Hematopoietic multipotent progenitor cell treated with erythropoietin and hydrocortisone succinate and interleukin-3 and kit ligand, for 17 days (in vitro differentiated cells): ENCODE measurements around the gene VCX.
"Not testable (repeated sequence)": the region's sequence is repeated elsewhere in the genome, so short reads cannot be mapped to it uniquely, and the experiment has no call there.

Experiments used
- DNase-seq: peaks from one replicate; pipeline ENCODE4 v3.0.0-alpha.2; 2015; ENCODE audit warnings: low spot score

Gene VCX

DNA sequence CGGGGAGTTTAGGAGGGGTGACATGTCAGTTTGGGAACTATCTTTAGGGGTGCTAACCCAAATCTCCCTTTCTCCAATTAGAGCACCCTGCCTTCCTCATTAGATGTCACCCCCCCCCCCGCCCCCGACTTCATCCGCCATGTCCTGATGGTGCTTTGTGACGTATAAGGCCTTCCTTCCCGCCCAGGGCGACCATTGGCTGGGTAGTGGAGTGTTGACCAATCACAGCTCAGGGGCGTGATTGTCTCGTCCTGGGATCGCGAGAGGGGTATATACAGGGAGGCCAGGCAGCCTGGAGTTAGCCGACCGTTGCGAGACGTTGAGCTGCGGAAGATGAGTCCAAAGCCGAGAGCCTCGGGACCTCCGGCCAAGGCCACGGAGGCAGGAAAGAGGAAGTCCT lies at the start of gene VCX:
TSS of gene VCX (plus strand) at position 301 of the 400 bp plus-strand sequence. CDS start at position 334, 33 bp downstream.
- not testable (repeated sequence) for DNase-seq

DNA sequence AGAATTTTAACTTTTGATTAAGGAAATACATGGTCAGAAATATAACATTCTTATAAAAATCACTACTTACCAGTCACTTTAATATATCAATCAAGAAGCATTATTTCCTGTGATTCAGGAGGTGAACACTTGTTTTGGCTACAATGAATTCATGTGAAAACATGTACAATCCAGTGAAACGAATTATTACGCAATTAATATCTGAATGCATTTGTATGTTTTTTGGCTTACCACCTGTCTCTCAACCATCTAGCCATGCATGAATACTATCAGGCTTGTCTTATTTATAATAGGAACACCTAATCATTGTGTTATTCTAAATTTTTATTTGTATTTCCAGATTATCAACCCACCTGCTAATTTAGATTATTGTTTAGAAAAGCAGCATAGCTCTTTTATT lies 44.6 kb upstream of the VCX start:
- no peak for DNase-seq

DNA sequence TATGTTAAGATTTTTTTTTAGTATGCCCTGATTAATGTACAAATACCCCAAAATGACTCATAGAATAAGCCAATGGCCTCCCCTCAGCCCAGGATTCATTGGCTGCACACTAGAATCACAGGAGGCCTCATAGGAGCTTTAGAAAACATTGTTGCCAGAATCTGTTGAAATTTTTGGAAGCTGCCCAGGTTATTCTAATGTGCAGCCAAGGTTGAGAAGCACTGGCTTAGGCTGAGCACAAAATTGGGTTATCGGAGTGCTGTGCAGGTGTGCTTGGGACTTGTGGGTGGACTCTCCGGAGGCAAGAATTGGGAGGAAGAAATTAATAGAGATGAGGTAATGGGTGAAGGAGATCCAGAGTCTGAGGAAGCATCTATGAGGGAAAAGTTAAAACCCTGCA lies 41.3 kb upstream of the VCX start:
- no peak for DNase-seq

DNA sequence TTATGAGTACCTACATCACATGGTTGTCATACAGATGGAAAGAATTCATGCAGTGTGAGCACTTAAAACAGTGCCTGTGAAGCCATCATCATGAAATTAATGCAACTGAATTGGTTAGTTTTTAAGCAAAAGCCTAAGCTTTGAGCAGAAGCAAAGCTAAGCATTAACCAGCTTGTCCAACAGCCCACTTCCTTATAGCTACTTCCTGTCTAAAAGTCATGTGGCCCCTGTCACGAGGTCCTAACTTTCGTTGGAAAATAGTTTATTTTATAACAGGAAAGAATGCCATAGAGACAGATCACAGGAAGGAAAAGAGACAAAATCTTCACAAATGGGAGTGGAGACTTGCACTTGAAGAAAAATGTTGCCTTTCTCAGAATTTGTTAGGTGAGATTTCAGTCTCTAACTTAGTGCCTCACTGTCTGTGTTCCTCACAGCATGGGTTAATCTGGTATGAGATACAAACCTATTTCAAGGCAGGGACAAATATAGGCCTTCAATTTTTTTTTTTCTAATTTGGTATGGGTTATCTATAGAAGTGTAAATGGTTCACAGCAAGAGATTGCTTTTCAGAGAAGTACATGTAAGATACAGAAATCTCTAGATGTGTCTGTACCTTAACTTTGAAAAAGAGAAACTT lies 27.7 kb upstream of the VCX start:
- no peak for DNase-seq

DNA sequence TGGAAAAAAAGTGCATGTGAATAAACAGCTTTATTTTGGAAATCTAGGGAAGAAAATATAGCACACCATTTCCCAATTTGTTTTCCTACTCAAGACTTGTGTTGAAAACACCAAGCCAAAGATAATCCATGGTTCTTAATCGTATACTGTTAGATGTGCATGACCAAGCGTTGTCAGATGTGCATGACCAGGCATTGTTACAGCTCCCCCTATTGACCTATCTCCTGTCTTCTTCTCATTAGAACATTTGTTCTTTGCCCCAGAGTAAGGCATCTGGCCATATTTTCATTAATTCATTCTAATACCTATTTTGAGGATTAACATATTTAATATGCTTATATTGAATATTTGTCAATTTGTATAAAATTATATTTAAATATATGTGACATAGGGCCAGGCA lies 14.4 kb upstream of the VCX start:
- no peak for DNase-seq

- DNase-seq, result no peak
These were observed 1.7 kb upstream of the VCX start for GRCh38 chrX:7841084-7841805.

- DNase-seq, result no peak
These were observed 9.2 kb downstream of the VCX start for GRCh38 chrX:7852166-7852565.

- DNase-seq, result no peak
These were observed 29.1 kb downstream of the VCX start for GRCh38 chrX:7872042-7872441.

- no peak for DNase-seq
These were observed 34.0 kb downstream of the VCX start for GRCh38 chrX:7876957-7877356.

- DNase-seq, result no peak
These were observed 46.2 kb downstream of the VCX start for GRCh38 chrX:7889135-7889534.

- DNase-seq, result no peak
These were observed 46.7 kb downstream of the VCX start for GRCh38 chrX:7889680-7890079.

DNA sequence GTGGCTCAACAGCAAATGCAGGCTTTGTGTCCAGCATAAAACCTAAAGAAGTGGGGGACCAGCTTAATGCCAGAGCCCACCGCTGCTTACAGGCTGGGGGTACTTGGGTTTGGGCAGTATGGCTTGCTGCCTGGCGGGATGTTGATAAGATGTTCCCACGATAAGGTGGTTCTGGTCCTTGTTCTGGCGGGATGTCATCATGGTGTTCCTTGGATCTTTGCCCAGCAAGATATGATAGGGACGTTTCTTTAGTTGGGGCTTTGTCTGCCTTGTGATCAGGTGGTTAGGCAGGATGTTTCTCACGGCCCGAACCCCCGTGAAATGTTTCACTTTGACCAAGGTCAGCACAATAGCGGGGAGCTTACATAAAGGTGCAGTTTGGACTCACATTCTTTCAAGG lies 49.0 kb downstream of the VCX start:
- DNase-seq, result no peak
